Prostate gland (tissue), 2 donors: ENCODE data around the gene SERAC1. TPM values are rescaled to one million over a fixed set of nuclear protein-coding genes. Genes with fewer than 3 reads are reported as not detected.
"Not testable (repeated sequence)": the region's sequence is repeated elsewhere in the genome, so short reads cannot be mapped to it uniquely, and the experiment has no call there.

Experiments used
- DNase-seq: peaks from one replicate; pipeline ENCODE4 v3.0.0-alpha.2; 2019; ENCODE audit warnings: low spot score
- H3K27ac ChIP-seq, 2 donors: fragments of 200-600 bp; sonication (generic); 2 replicates each; pipeline ENCODE4 v1.5.1; 2017 to 2019
- H3K27me3 ChIP-seq: fragments of 200-600 bp; sonication (generic); replicated peaks from 2 replicates; pipeline ENCODE4 v1.5.1; 2019; ENCODE audit not compliant: insufficient read depth
- H3K36me3 ChIP-seq, 2 donors: fragments of 200-600 bp; sonication (generic); 1 replicate in 1 of 2; 2 replicates in 1 of 2; pipeline versions ENCODE4 v1.5.1 to v1.8.1; 2017 to 2019
- H3K4me1 ChIP-seq: fragments of 200-600 bp; sonication (generic); replicated peaks from 2 replicates; pipeline ENCODE4 v1.5.1; 2019
- H3K4me3 ChIP-seq, 2 donors: fragments of 200-600 bp; sonication (generic); 2 replicates each; pipeline ENCODE4 v1.5.1; 2017 to 2019
- H3K9me3 ChIP-seq: fragments of 200-600 bp; sonication (generic); 2 replicates; pipeline ENCODE4 v1.5.1; 2017
- POLR2A ChIP-seq: fragments of 450-650 bp; IDR thresholded peaks from one replicate; pipeline ENCODE4 v1.6.1; 2016; ENCODE audit warnings: antibody characterized with exemption, mild to moderate bottlenecking
- POLR2AphosphoS5 ChIP-seq: sonication (generic); formaldehyde crosslinking; IDR thresholded peaks from one replicate; pipeline ENCODE4 v1.6.1; 2017; ENCODE audit warnings: antibody characterized with exemption
- WGBS: methylation state at CpG from one replicate; pipeline ENCODE4 v1.1.5; 2018; 5-methylcytosine and 5-hydroxymethylcytosine counted together
- intact Hi-C: fragments of 100-400 bp; cut with DNase I; formaldehyde crosslinking; loops from one replicate; pipeline ENCODE4 v1.14.2; 2022
- total RNA-seq, 2 donors: library from RNA; depleted of rRNA; stranded (reverse); fragments of >200 nt; gene quantifications; one replicate each; pipeline ENCODE4 v1.1.0, GENCODE V29; 2016
- TF ChIP-seq, protein P1 (sequence below), 4 experiments: fragments of 200-600 bp in 2 of 4; fragments of 450-650 bp in 2 of 4; sonication (generic) in 2 of 4; IDR thresholded peaks; 1 replicate in 3 of 4; 2 replicates in 1 of 4; pipeline ENCODE4 v1.5.1; 2016 to 2019; ENCODE audit warnings: antibody characterized with exemption in 4 of 4, mild to moderate bottlenecking in 2 of 4, moderate library complexity in 2 of 4

The SERAC1 gene
- total RNA-seq, 2 donors from 2014 or later, result 6.5 to 8.2 TPM

GRCh38 chr6:158184608-158185007 is 16.5 kb upstream of the SERAC1 start:
- Histone ChIP-seq H3K4me3 (no peak overlapping the region), H3K27ac (no peak overlapping the region), H3K9me3 (no peaks in the 10 kb centered on the region), H3K27me3 (no peaks in the 10 kb centered on the region), H3K4me1 (no peaks in the 10 kb centered on the region), H3K36me3 (no peaks in the 10 kb centered on the region)
- no peak for TF ChIP-seq POLR2A
- TF ChIP-seq POLR2AphosphoS5, result no peak
- TF ChIP-seq, protein P1, sequence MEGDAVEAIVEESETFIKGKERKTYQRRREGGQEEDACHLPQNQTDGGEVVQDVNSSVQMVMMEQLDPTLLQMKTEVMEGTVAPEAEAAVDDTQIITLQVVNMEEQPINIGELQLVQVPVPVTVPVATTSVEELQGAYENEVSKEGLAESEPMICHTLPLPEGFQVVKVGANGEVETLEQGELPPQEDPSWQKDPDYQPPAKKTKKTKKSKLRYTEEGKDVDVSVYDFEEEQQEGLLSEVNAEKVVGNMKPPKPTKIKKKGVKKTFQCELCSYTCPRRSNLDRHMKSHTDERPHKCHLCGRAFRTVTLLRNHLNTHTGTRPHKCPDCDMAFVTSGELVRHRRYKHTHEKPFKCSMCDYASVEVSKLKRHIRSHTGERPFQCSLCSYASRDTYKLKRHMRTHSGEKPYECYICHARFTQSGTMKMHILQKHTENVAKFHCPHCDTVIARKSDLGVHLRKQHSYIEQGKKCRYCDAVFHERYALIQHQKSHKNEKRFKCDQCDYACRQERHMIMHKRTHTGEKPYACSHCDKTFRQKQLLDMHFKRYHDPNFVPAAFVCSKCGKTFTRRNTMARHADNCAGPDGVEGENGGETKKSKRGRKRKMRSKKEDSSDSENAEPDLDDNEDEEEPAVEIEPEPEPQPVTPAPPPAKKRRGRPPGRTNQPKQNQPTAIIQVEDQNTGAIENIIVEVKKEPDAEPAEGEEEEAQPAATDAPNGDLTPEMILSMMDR (IDR thresholded peaks at IDR 0.05), result no peak
- DNase-seq, result no peak
- intact Hi-C loops, result no loop called here

GRCh38 chr6:158183174-158183972 is 15.3 kb upstream of the SERAC1 start:
- H3K4me1 ChIP-seq, intact Hi-C loops, H3K27ac ChIP-seq, H3K36me3 ChIP-seq, H3K27me3 ChIP-seq, DNase-seq, H3K9me3 ChIP-seq, H3K4me3 ChIP-seq: not testable (repeated sequence)
- 73% methylated on average over 16 of the region's 16 CpGs for WGBS

DNA sequence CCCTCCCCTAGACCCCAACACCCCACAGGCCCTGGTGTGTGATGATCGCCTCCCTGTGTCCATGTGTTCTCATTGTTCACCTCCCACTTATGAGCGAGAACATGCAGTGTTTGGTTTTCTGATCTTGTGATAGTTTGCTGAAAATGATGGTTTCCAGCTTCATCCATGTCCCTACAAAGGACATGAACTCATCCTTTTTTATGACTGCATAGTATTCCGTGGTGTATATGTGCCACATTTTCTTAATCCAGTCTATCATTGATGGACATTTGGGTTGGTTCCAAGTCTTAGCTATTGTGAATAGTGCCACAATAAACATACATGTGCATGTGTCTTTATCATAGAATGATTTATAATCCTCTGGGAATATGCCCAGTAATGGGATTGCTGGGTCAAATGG is 9.7 kb upstream of the SERAC1 start:
- H3K36me3 ChIP-seq, H3K27me3 ChIP-seq, H3K27ac ChIP-seq, DNase-seq, intact Hi-C loops, H3K9me3 ChIP-seq, H3K4me3 ChIP-seq, H3K4me1 ChIP-seq: not testable (repeated sequence)
- 98% methylated on average over 3 of the region's 3 CpGs for whole genome bisulfite sequencing

DNA sequence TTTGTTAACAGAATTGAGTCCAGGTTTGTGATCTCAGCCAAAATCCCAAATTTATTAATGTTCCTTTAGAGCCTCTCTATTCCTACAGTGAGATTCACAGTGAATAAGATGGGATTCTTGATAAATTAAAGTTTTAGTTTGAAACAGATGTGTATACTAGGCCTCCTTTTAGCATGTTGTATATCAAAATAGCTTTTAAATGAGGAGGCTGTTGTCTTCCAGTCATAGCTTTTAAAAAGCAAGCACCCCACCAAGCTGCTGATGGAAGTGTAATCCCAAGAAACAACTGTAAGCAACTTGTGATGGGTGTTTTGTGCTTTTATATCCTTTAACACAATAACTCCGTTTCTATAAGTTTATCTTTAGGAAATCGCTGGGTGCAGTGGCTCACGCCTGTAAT is 7.0 kb upstream of the SERAC1 start:
- Histone ChIP-seq H3K27ac (no peak overlapping the region), H3K36me3 (no peaks in the 10 kb centered on the region), H3K4me1 (no peaks in the 10 kb centered on the region), H3K4me3 (no peak overlapping the region), H3K9me3 (no peaks in the 10 kb centered on the region), H3K27me3 (no peaks in the 10 kb centered on the region)
- TF ChIP-seq POLR2A (no peak), POLR2AphosphoS5 (no peak)
- TF ChIP-seq, protein P1 (IDR thresholded peaks at IDR 0.05), result no peak
- DNase-seq, result no peak
- WGBS, result 93% methylated on average over 3 of the region's 3 CpGs
- intact Hi-C loops, result no loop called here

GRCh38 chr6:158174514-158174913 is 6.5 kb upstream of the SERAC1 start:
- H3K27ac ChIP-seq, result no peak overlapping the region
- intact Hi-C loops, result no loop called here
- no peaks in the 10 kb centered on the region for H3K27me3 ChIP-seq
- H3K4me1 ChIP-seq, result no peaks in the 10 kb centered on the region
- TF ChIP-seq POLR2A, result no peak
- no peak for TF ChIP-seq POLR2AphosphoS5
- TF ChIP-seq, protein P1 (IDR thresholded peaks at IDR 0.05), result no peak
- no peak for DNase-seq
- 53% methylated on average over 2 of the region's 2 CpGs for WGBS
- H3K36me3 ChIP-seq, result no peaks in the 10 kb centered on the region
- no peaks in the 10 kb centered on the region for H3K9me3 ChIP-seq
- H3K4me3 ChIP-seq, result no peak overlapping the region

GRCh38 chr6:158174024-158174423 is 6.0 kb upstream of the SERAC1 start:
- no peaks in the 10 kb centered on the region for H3K9me3 ChIP-seq
- H3K36me3 ChIP-seq, result no peaks in the 10 kb centered on the region
- 83% methylated on average over 2 of the region's 2 CpGs for WGBS
- intact Hi-C loops, result no loop called here
- H3K27ac ChIP-seq, result no peak overlapping the region
- TF ChIP-seq, protein P1 (IDR thresholded peaks at IDR 0.05), result no peak
- no peak for TF ChIP-seq POLR2A
- no peak for TF ChIP-seq POLR2AphosphoS5
- no peak overlapping the region for H3K4me3 ChIP-seq
- H3K4me1 ChIP-seq, result no peaks in the 10 kb centered on the region
- no peaks in the 10 kb centered on the region for H3K27me3 ChIP-seq
- no peak for DNase-seq
